HG03103 (cell line): ENCODE measurements around the gene NRXN2.
A peak's percentile ranks its signal among the peaks of the same experiment; 100 is the strongest.
"Not testable (repeated sequence)": the region's sequence is repeated elsewhere in the genome, so short reads cannot be mapped to it uniquely, and the experiment has no call there.

Experiments used
- ATAC-seq: cut with Tn5 transposase; IDR thresholded peaks from one replicate; pipeline ENCODE4 v1.9.1; 2021; ENCODE audit warnings: low read depth; ENCODE audit not compliant: unreplicated experiment

NRXN2 gene

GRCh38 chr11:64711956-64712362 is 11.0 kb downstream of the NRXN2 start:
- ATAC-seq = no peak

DNA sequence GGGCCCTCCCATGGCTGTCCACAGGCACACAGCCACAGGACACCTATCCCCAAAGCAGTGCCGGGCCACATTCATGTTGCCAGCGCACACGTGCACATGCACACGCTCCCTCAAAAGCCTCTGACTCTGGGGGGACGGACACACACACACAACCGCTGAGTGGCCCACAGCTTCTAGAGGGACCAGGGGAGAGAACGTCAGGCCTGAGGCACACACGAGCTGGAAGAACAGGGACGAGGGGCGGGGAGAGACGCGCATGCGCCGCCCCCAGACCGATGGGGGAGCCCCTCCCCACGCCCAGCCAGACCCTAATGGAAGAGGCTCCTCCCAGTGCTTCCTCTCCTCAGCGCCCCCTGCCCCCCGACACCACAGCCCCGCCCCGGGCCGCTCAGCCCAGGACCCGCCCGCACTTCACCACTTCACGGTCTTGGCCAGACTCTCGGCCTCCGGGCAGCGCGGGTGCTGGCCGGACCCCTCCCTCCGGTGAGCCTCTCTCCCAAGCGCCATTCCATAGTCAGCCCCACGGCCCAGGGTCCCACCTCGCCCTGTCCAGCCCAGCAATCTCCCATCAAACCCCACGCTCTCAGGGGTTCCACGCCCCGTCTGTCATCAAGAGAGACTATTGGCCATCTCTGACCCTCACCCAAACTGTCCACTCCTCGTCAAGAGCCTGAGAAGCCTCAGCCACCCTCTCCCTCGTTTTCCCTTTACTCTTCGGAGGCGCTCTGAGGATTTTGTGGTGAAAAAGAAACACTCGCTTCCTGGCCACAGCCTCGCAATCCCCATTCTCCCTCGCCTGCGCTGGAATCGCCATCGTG is 11.7 kb downstream of the NRXN2 start:
- ATAC-seq = no peak

GRCh38 chr11:64710418-64711137 is 12.4 kb downstream of the NRXN2 start:
- no peak for ATAC-seq

DNA sequence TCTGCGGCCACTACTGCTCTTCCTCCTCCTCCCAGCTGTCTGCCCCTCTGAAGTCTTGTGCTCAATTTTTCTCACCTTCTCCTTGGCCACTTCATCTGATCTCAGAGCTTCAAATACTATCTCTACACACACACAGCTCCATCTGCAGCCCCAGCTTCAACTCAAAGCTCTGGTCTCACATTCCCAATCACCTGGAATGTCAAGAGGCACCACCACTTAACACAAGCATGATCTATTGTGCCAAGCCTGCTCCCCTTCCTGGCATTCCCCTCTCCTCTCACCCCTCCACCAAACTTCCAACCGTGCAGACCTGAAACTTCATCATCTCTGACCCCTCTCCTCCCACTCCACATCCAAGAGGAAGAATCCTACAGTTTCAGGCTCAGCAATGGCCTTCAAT is 17.5 kb downstream of the NRXN2 start:
- ATAC-seq = no peak

- ATAC-seq = no peak
These were observed 19.9 kb downstream of the NRXN2 start for GRCh38 chr11:64703048-64703447.

DNA sequence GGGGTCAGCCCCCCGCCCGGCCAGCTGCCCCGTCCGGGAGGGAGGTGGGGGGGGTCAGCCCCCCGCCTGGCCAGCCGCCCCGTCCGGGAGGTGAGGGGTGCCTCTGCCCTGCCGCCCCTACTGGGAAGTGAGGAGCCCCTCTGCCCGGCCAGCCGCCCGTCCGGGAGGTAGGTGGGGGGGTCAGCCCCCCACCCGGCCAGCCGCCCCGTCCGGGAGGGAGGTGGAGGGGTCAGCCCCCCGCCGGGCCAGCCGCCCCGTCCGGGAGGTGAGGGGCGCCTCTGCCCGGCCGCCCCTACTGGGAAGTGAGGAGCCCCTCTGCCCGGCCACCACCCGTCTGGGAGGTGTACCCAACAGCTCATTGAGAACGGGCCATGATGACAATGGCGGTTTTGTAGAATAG is 21.0 kb downstream of the NRXN2 start:
- not testable (repeated sequence) for ATAC-seq

- ATAC-seq = no peak
These were observed 24.6 kb downstream of the NRXN2 start for GRCh38 chr11:64698427-64698826.

DNA sequence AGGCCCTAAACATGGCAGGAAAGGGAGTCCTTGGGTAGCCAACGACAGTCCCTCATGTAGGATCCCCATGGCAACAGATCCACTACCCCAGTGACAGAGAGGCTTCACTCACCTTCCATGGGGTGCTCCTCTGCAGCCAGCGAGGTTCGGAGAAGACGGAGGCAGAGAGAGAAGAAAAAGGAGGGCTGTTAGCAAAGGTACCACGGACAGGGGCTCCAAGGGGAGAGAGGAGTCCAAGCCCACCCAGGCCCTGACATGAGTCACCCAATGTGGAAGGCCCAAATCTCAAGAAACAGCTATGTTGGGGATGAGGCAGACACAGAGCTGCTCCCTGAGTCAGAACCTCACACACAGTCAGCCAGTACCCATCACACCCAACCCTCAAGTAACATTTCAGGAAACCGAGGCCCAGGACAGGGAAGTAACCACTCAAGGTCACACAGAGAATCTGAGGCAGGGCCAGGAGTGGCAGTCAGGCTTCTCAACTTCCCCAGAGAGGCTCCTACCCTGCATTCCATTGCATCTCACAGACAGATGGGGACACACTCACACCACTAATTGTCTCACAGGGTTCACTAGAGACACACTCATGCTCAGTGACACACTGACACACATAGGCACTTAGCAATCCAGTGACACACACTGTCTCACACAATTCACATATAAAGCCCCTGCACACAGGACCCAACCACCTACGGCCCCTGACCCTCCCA is 25.2 kb downstream of the NRXN2 start:
- ATAC-seq = no peak

GRCh38 chr11:64696045-64696444 is 27.0 kb downstream of the NRXN2 start:
- ATAC-seq = no peak

DNA sequence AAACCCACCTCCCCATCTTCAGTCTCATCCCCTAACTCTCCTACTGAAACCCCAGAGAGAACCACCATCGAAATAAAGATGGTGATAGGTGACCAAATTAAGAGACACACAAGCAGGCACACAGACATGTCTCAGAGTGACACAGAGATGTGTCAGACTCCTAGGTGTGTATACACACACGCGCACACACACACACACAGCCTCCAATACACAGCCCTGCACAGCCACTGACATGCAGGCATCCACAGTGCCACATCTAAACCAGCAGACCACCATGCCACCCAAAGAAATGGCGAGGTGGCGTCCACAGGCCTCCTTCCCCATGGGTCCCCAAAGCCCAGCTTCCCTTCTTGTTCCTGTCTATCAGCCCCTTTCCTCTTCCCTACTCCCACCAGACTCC is 27.4 kb downstream of the NRXN2 start:
- ATAC-seq = no peak

DNA sequence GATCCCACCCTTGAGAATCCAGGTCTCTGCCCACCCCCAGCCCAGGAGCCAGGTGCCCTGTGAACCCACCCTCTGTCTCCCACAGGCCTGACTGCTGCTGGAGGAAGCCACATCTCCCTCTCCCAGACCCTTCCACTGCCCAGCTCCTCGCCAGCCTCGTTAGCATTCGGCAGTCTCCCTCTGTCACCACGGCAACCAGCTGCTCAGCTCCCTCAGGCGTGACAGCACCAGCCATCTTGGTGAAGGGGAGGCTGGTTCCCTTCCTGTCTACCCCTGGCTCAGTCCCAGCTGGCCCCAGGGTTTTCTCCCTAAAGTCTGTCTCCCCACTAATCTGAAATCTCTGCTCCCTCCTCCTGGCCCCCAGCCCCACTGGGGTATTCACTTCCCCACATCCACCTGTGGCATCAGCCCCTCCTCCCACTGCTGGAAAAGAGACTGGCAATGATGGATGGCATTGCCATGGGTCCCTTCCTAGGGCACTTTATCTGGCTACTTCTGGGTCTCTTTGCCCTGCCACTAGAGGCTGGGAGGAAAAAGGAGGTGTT is 28.1 kb downstream of the NRXN2 start:
- no peak for ATAC-seq

GRCh38 chr11:64694026-64694755 is 28.8 kb downstream of the NRXN2 start:
- no peak for ATAC-seq

GRCh38 chr11:64692764-64693331 is 30.1 kb downstream of the NRXN2 start:
- no peak for ATAC-seq

DNA sequence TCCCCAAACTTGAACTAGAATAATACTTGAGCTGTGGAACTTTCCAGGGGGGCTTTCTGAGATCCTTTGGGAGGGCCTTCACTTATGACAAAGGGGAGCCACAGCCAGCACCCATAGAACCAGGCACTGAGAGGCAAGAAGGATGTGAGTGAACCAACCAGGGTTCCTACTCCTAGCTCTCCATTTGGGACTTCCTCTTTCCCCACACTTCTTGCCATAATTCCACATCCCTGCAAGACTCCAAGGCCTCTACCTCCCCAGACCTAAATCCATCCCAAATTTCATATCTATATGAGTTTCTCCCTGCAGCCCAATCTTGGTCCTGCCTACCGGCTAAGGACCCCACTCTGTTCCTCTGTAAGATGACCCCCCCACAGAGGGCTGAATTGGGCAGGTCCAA is 31.5 kb downstream of the NRXN2 start:
- no peak for ATAC-seq

DNA sequence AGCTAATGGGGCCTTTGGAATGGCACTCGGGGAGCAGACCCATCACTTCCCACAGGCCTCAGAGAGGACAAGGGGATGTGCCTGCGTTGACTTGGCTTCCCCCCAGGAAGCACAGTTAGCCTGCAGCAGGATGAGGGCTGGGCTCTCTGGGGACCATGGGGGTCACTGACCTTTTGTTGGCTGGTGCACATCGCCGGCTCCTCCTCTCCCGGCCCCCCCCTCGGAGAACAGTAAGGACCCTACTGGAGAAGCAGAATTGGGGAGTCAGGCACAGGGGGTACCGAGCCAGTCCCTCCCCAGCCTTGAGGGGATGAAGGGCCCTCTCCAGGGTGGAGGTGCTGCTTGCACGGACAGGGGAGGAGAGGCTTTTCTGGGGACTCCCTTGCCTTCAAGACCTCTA is 32.8 kb downstream of the NRXN2 start:
- ATAC-seq = no peak

- peak; percentile 78 for ATAC-seq
These were observed 34.4 kb downstream of the NRXN2 start for GRCh38 chr11:64688534-64688982.

DNA sequence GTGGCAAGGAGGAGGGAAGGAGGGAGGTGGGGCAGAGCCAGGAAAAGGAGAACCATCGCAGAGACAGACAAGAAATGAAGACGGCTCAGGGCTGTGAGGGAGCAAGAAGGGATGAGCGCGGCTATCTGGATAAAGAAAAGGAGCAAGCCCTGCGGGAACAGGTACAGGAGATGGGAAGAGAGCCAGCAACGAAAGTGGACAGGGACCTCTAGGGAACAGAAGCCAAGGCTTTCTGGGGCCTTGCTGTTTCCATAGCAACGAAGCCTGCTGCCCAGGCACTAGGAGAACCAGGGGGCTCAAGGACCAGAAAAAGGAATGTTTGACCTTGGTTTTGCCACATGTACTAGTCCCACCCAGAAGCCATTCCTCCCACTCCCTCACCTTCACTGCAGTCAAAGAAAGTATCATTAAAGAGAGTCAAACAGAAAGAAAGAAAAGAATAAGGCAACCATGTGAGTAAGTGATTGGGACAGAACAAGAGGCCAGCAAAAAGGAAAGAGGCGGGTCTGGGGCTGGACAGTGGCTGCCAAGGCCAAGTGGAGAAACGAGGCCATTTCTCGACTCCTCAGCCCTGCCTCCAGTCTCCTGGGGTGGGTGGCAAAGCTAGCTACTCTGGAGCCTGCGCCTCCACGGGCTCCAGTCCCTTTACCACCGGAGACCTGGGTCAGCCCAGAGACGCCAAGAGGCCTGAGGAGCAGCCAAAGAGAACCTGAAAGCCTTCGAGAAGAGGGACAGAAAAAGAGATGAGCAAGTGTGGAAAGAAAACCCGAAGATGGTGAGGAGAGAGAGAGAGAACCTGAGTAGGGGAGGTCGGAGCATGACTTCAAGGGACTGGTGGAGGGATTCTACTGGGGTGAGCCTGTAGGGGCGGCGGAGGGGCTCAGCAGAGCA is 35.1 kb downstream of the NRXN2 start:
- no peak for ATAC-seq

- no peak for ATAC-seq
These were observed 35.8 kb downstream of the NRXN2 start for GRCh38 chr11:64687204-64687603.
